Fibroblast of lung (primary cell): Measurements from ENCODE around the gene FUT4. TPM values are rescaled to one million over a fixed set of nuclear protein-coding genes. Genes with fewer than 3 reads are reported as not detected.

ENCODE experiments used
- DNase-seq, 2 donors: peaks; one replicate each; pipeline versions ENCODE4 v3.0.0 to v3.0.0-alpha.2; 2010; ENCODE audit warnings: low read depth in 2 of 2
- H2AFZ ChIP-seq: 2 replicates; pipeline ENCODE4 v1.5.1; 2012; ENCODE audit warnings: low read length, control low read depth, inconsistent platforms
- H3K27ac ChIP-seq: 2 replicates; pipeline ENCODE4 v1.5.1; 2011; ENCODE audit warnings: low read length, control low read depth; ENCODE audit not compliant: insufficient read depth
- H3K27me3 ChIP-seq: 2 replicates; pipeline ENCODE4 v1.5.1; 2011; ENCODE audit warnings: mild to moderate bottlenecking, low read length; ENCODE audit not compliant: control insufficient read depth, insufficient read depth
- H3K36me3 ChIP-seq: 2 replicates; pipeline ENCODE4 v1.5.1; 2011; ENCODE audit warnings: low read length; ENCODE audit not compliant: control insufficient read depth, insufficient read depth
- H3K4me1 ChIP-seq: 2 replicates; pipeline ENCODE4 v1.5.1; 2011; ENCODE audit warnings: low read length; ENCODE audit not compliant: control insufficient read depth, insufficient read depth; ENCODE audit errors: extremely low read depth
- H3K4me2 ChIP-seq: 2 replicates; pipeline ENCODE4 v1.5.1; 2011; ENCODE audit warnings: low read length, control low read depth; ENCODE audit not compliant: insufficient read depth; ENCODE audit errors: extremely low read depth
- H3K4me3 ChIP-seq, 4 experiments: fragments of 200-600 bp in 1 of 4; sonication (generic) in 1 of 4; replicated peaks in 1 of 4; 2 replicates each; pipeline ENCODE4 v1.5.1; 2011 to 2016; ENCODE audit warnings: low read length in 4 of 4, low read depth in 3 of 4, mild to moderate bottlenecking in 3 of 4, control low read depth in 2 of 4, inconsistent platforms in 1 of 4, mixed read lengths in 1 of 4; ENCODE audit not compliant: insufficient read depth in 1 of 4; ENCODE audit errors: control extremely low read depth in 1 of 4
- H3K79me2 ChIP-seq: 2 replicates; pipeline ENCODE4 v1.5.1; 2012; ENCODE audit warnings: mild to moderate bottlenecking, low read length, inconsistent platforms; ENCODE audit not compliant: control insufficient read depth, insufficient read depth
- H3K9ac ChIP-seq: 2 replicates; pipeline ENCODE4 v1.5.1; 2011; ENCODE audit warnings: mild to moderate bottlenecking, low read length, control low read depth; ENCODE audit not compliant: insufficient read depth
- H3K9me3 ChIP-seq: 2 replicates; pipeline ENCODE4 v1.5.1; 2012; ENCODE audit warnings: low read depth, low read length; ENCODE audit not compliant: control insufficient read depth, insufficient read depth
- H4K20me1 ChIP-seq: 2 replicates; pipeline ENCODE4 v1.5.1; 2011; ENCODE audit warnings: low read length; ENCODE audit not compliant: control insufficient read depth, insufficient read depth; ENCODE audit errors: extremely low read depth
- EZH2 ChIP-seq: IDR thresholded peaks from 2 replicates; pipeline ENCODE4 v1.5.1; 2012; ENCODE audit warnings: low read length, control low read depth, mild to moderate bottlenecking; ENCODE audit errors: missing control alignments
- polyA plus RNA-seq, 2 donors: library from polyadenylated mRNA; depleted of rRNA in 1 of 2; stranded (reverse) in 1 of 2; unstranded in 1 of 2; fragments of >200 nt; gene quantifications; 2 replicates each; pipeline ENCODE4 v1.2.1, GENCODE V29; 2011 to 2012; ENCODE audit warnings: missing spikeins in 1 of 2
- total RNA-seq: library from RNA; depleted of rRNA; stranded (reverse); fragments of >200 nt; gene quantifications from 2 replicates; pipeline ENCODE4 v1.2.1, GENCODE V29; 2014
- TF ChIP-seq, protein P1 (sequence below), 2 donors: IDR thresholded peaks in 1 of 2; conservative IDR thresholded peaks in 1 of 2; 1 replicate in 1 of 2; 2 replicates in 1 of 2; pipeline ENCODE4 v1.5.1; 2011 to 2012; ENCODE audit warnings: low read length in 2 of 2, control low read depth in 1 of 2, inconsistent platforms in 1 of 2, low read depth in 1 of 2, mild to moderate bottlenecking in 1 of 2

FUT4 gene
- total and polyA plus RNA-seq, 2 donors (not counting 1 experiment from before 2014, with no cell fraction given) = 2.7 to 5.1 TPM

DNA sequence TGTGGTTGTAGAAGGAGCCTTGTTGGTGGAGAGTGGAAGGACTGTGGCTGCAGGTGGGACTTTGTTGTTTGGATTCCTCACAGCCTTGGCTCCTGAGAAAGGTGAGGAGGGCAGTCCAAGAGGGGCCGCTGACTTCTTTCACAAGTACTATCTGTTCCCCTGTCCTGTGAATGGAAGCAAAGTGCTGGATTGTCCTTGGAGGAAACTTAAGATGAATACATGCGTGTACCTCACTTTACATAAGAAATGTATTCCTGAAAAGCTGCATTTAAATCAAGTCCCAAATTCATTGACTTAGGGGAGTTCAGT, 2.4 kb downstream of the FUT4 start:
- Histone ChIP-seq H3K4me1 (no peaks in the 10 kb centered on the region), H3K4me2 (peak overlapping the region; percentile 72), H2AFZ (no peak overlapping the region), H3K79me2 (peaks cover 13% of the 10 kb centered on the region), H3K36me3 (no peaks in the 10 kb centered on the region), H3K27ac (no peak overlapping the region), H3K9me3 (no peaks in the 10 kb centered on the region), H3K27me3 (no peaks in the 10 kb centered on the region), H4K20me1 (no peaks in the 10 kb centered on the region), H3K4me3 (peak overlapping the region; percentile 5 to 69 (median 38)), H3K9ac (no peak overlapping the region)
- TF ChIP-seq EZH2 = no peak
- TF ChIP-seq, protein P1, sequence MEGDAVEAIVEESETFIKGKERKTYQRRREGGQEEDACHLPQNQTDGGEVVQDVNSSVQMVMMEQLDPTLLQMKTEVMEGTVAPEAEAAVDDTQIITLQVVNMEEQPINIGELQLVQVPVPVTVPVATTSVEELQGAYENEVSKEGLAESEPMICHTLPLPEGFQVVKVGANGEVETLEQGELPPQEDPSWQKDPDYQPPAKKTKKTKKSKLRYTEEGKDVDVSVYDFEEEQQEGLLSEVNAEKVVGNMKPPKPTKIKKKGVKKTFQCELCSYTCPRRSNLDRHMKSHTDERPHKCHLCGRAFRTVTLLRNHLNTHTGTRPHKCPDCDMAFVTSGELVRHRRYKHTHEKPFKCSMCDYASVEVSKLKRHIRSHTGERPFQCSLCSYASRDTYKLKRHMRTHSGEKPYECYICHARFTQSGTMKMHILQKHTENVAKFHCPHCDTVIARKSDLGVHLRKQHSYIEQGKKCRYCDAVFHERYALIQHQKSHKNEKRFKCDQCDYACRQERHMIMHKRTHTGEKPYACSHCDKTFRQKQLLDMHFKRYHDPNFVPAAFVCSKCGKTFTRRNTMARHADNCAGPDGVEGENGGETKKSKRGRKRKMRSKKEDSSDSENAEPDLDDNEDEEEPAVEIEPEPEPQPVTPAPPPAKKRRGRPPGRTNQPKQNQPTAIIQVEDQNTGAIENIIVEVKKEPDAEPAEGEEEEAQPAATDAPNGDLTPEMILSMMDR (conservative IDR thresholded peaks at IDR 0.05 in 1 of 2, IDR thresholded peaks at IDR 0.05 in 1 of 2; ENCODE audit: low read depth in 1 of 2, low read length in 2 of 2) = no peak
- DNase-seq = no peak

DNA sequence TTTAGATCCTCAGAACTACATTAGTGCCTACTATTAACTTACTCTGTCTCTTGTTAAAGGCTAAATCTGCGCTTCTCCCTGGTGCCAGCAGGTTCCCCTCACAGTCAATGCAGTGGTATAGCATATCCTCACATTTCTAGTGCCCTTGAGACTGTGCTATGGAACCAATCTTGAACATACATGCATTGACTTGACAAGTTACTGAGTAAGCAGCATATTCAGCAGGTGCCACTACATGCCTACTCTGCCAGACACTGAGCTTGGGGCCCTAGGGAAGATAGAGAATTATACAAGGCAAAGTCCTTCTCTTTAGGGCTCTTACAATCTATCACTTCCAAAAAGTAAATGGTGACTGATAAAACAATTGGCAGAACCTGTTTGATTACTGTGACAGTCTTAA, 3.2 kb downstream of the FUT4 start:
- H3K9ac ChIP-seq = no peak overlapping the region

DNA sequence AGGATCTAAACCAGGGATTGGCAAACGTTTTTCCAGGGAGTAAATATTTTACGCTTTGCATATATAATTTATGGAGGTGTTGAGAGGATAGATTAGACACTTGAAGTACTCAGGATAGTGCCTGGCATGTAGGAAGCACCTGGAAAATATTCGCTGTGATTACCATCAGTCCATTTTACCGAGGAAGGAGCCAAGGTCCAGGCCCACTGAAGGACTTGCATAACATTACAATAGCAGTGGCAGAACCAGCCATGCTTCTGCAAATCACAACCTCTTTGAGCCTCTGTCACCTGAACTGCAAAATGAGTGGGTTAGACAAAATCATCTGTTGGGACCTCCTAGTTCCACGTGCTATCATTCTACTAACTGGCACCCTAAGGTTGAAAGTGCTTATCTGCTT, 5.4 kb downstream of the FUT4 start:
- H3K27ac ChIP-seq = no peak overlapping the region
- no peaks in the 10 kb centered on the region for H4K20me1 ChIP-seq
- H3K79me2 ChIP-seq = peaks cover 13% of the 10 kb centered on the region
- H3K36me3 ChIP-seq = no peaks in the 10 kb centered on the region
- H2AFZ ChIP-seq = no peak overlapping the region
- TF ChIP-seq, protein P1 (conservative IDR thresholded peaks at IDR 0.05 in 1 of 2, IDR thresholded peaks at IDR 0.05 in 1 of 2; ENCODE audit: low read depth in 1 of 2, low read length in 2 of 2) = no peak
- TF ChIP-seq EZH2 = no peak
- no peaks in the 10 kb centered on the region for H3K27me3 ChIP-seq
- no peak for DNase-seq
- H3K4me2 ChIP-seq = no peak overlapping the region
- H3K9me3 ChIP-seq = no peaks in the 10 kb centered on the region
- H3K4me1 ChIP-seq = no peaks in the 10 kb centered on the region
- no peak overlapping the region for H3K9ac ChIP-seq
- H3K4me3 ChIP-seq = no peak overlapping the region

More for the DNA sequence above, 3.2 kb downstream of the FUT4 start:
- Histone ChIP-seq H3K9me3 (no peaks in the 10 kb centered on the region), H3K4me3 (peak overlapping the region in 2 of 4 experiments; percentile 9 to 69), H3K27ac (no peak overlapping the region), H3K4me1 (no peaks in the 10 kb centered on the region), H3K27me3 (no peaks in the 10 kb centered on the region), H3K36me3 (no peaks in the 10 kb centered on the region), H4K20me1 (no peaks in the 10 kb centered on the region), H3K79me2 (peaks cover 13% of the 10 kb centered on the region), H3K4me2 (peak overlapping the region; percentile 72), H2AFZ (no peak overlapping the region)
- TF ChIP-seq EZH2 = no peak
- TF ChIP-seq, protein P1 (conservative IDR thresholded peaks at IDR 0.05 in 1 of 2, IDR thresholded peaks at IDR 0.05 in 1 of 2; ENCODE audit: low read depth in 1 of 2, low read length in 2 of 2) = no peak
- DNase-seq = no peak
